ENCODE data around the gene UBE2I.

Gene UBE2I

DNA sequence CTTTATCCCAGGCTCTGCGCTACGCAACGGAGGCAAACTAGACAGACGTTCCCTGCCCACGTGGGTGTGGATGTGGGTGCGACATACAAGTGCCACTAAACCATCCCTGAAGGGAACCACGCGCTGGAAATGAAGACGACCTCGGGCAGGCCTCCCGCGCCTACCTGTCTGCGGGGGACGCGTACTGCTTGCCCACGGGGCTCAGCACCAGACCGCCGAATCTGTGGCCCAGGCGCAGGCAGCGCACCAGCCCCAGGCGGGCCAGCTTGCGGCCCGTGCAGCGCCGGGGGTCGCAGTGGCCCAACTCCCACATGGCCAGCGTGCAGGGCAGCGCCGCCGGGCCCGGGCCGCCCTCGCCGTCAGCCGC lies 41.8 kb downstream of the UBE2I start:
- DNase-seq (ENCODE audit: low read depth, low spot score): no peak
- TF ChIP-seq CTCF (IDR thresholded peaks at IDR 0.05; ENCODE audit: low read depth, low read length): no peak
- peak overlapping the region; percentile 81 for H3K4me3 ChIP-seq (ENCODE audit: low read depth, low read length)
- in situ Hi-C loops (cut with HindIII; ENCODE audit: low sequenced_read_pairs): no loop called here

GRCh38 chr16:1351582-1352362 lies 42.3 kb downstream of the UBE2I start, which contains the start of the genes GNPTG and TSR3:
Gene GNPTG (plus strand): TSS chr16:1351931. CDS start chr16:1351966, 35 bp downstream.
Gene TSR3 (minus strand): TSS chr16:1351878. CDS start chr16:1351804, 74 bp downstream.
- peak within 1 kb of the TSS; percentile 81 for H3K4me3 ChIP-seq (ENCODE audit: low read depth, low read length)
- no peak for TF ChIP-seq CTCF (IDR thresholded peaks at IDR 0.05; ENCODE audit: low read depth, low read length)
- DNase-seq (ENCODE audit: low read depth, low spot score): peak; percentile 82
- in situ Hi-C loops (cut with HindIII; ENCODE audit: low sequenced_read_pairs): no loop called here

DNA sequence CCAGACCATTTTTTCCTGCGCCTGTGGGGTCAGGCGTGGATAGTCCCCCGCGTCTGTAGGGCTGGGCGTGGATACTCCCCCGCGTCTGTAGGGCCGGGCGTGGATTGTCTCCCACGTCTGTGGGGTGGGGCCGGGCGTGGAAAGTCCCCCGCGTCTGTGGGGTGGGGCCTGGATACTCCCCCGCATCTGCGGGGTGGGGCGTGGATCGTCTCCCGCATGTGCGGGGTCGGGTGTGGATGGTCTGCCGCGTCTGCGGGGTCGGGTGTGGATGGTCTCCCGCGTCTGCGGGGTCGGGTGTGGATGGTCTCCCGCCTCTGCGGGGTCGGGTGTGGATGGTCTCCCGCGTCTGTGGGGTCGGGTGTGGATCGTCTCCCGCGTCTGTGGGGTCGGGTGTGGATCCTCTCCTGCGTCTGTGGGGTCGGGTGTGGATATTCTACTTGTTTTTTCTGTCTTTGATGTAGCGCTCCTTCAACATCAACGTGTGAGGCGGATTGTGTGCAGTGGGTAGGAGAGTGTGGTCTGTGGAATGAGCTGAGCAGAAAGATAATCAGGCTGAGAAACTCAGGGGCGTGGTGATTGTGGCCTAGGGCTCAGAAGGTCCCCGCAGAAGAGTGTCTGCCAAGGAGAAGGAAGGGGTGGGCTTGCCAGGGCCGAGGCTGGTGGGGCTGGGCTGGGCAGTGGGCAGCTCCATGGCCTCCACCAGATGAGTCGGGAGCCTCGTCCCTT lies 45.5 kb downstream of the UBE2I start:
- TF ChIP-seq CTCF (IDR thresholded peaks at IDR 0.05; ENCODE audit: low read depth, low read length): no peak
- in situ Hi-C loops (cut with HindIII; ENCODE audit: low sequenced_read_pairs): no loop called here
- no peak overlapping the region for H3K4me3 ChIP-seq (ENCODE audit: low read depth, low read length)
- no peak for DNase-seq (ENCODE audit: low read depth, low spot score)

- no peak for TF ChIP-seq CTCF (IDR thresholded peaks at IDR 0.05; ENCODE audit: low read depth, low read length)
- DNase-seq (ENCODE audit: low read depth, low spot score): no peak
- H3K4me3 ChIP-seq (ENCODE audit: low read depth, low read length): no peak overlapping the region
- in situ Hi-C loops (cut with HindIII; ENCODE audit: low sequenced_read_pairs): no loop called here
Measured at GRCh38 chr16:1355591-1355990, 46.2 kb downstream of the UBE2I start.

- no peak for TF ChIP-seq CTCF (IDR thresholded peaks at IDR 0.05; ENCODE audit: low read depth, low read length)
- no peak for DNase-seq (ENCODE audit: low read depth, low spot score)
- in situ Hi-C loops (cut with HindIII; ENCODE audit: low sequenced_read_pairs): no loop called here
- H3K4me3 ChIP-seq (ENCODE audit: low read depth, low read length): no peak overlapping the region
Measured at GRCh38 chr16:1356061-1356900, 46.8 kb downstream of the UBE2I start.

DNA sequence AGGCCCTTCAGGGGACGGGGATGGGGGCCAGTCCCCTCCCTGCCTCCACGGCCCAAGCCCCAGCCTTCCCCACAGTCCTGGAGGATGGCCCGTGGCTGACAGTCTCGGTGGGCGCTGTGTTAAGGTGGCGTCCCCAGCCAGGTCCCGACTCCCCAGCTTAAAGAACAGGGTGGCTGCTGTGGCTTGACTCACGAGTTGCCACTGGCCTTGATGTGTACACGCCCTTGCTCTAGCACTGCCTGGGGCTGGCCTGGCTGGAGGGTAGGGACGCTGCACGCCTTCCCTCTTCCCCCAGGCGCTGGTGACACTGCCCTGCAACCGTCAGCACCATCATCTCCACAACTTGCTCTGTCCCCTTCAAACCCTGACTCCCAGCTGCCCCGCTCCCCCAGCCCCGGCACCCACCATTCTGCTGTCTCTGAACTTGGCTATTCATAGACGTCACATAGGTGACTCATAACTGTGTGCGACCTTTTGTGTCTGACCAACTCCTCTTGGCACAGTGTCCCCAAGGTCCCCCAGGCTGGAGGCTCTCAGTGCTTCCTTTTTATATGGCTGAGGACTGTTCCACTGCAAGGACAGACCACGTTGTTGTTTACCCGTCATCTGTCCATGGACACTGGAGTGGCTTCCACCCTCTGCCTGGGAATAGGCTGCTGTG lies 48.6 kb downstream of the UBE2I start:
- in situ Hi-C loops (cut with HindIII; ENCODE audit: low sequenced_read_pairs): no loop called here
- no peak for DNase-seq (ENCODE audit: low read depth, low spot score)
- no peak for TF ChIP-seq CTCF (IDR thresholded peaks at IDR 0.05; ENCODE audit: low read depth, low read length)
- H3K4me3 ChIP-seq (ENCODE audit: low read depth, low read length): no peak overlapping the region
